Stomach smooth muscle (tissue), 2 donors: ENCODE data around the gene PGS1.
"Not testable (repeated sequence)": the region's sequence is repeated elsewhere in the genome, so short reads cannot be mapped to it uniquely, and the experiment has no call there.

Experiments used
- H3K27ac ChIP-seq: one replicate; pipeline ENCODE4 v1.7.0; 2013; ENCODE audit warnings: mild to moderate bottlenecking, low read length, inconsistent platforms
- H3K27me3 ChIP-seq, 2 donors: one replicate each; pipeline ENCODE4 v1.7.0; 2013; ENCODE audit warnings: low read length in 2 of 2; ENCODE audit not compliant: insufficient read depth in 2 of 2, control insufficient read depth in 1 of 2
- H3K36me3 ChIP-seq, 2 donors: one replicate each; pipeline ENCODE4 v1.7.0; 2013; ENCODE audit warnings: low read length in 2 of 2; ENCODE audit not compliant: control insufficient read depth in 2 of 2, insufficient read depth in 2 of 2
- H3K4me1 ChIP-seq: one replicate; pipeline ENCODE4 v1.7.0; 2013; ENCODE audit warnings: low read length; ENCODE audit not compliant: control insufficient read depth, insufficient read depth
- H3K4me3 ChIP-seq, 2 donors: one replicate each; pipeline ENCODE4 v1.7.0; 2013; ENCODE audit warnings: low read length in 2 of 2
- H3K9ac ChIP-seq, 2 donors: one replicate each; pipeline ENCODE4 v1.7.0; 2013; ENCODE audit warnings: low read length in 2 of 2, mild to moderate bottlenecking in 1 of 2
- H3K9me3 ChIP-seq, 2 donors: one replicate each; pipeline ENCODE4 v1.7.0; 2013; ENCODE audit warnings: low read length in 2 of 2; ENCODE audit not compliant: control insufficient read depth in 2 of 2
- donor health status: healthy.
- donor health status: Pancreatic carcinoma.

The PGS1 gene

DNA sequence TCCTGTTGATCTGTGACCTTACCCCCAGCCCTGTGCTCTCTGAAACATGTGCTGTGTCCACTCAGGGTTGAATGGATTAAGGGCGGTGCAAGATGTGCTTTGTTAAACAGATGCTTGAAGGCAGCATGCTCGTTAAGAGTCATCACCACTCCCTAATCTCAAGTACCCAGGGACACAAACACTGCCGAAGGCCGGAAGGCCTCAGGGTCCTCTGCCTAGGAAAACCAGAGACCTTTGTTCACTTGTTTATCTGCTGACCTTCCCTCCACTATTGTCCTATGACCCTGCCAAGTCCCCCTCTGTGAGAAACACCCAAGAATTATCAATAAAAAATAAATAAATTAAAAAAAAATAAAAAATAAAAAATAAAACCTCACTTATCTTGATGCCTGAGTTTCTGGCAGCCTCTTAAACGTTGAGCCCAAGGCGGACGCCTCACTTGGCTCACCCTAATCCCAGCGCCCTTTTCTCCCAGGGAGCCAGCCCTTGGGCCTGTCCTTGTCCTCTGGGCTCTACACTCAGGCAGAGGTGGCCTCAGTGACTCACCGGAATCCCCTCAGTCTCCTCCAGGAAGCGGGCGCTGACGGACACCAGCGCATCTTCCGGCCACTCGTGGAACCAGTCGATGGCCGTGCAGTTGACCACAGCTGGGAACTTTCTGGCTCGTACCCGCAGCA, 87.8 kb downstream of the PGS1 start:
- H3K27ac ChIP-seq, H3K9me3 ChIP-seq, H3K4me3 ChIP-seq, H3K9ac ChIP-seq, H3K4me1 ChIP-seq, H3K27me3 ChIP-seq, H3K36me3 ChIP-seq: not testable (repeated sequence)

DNA sequence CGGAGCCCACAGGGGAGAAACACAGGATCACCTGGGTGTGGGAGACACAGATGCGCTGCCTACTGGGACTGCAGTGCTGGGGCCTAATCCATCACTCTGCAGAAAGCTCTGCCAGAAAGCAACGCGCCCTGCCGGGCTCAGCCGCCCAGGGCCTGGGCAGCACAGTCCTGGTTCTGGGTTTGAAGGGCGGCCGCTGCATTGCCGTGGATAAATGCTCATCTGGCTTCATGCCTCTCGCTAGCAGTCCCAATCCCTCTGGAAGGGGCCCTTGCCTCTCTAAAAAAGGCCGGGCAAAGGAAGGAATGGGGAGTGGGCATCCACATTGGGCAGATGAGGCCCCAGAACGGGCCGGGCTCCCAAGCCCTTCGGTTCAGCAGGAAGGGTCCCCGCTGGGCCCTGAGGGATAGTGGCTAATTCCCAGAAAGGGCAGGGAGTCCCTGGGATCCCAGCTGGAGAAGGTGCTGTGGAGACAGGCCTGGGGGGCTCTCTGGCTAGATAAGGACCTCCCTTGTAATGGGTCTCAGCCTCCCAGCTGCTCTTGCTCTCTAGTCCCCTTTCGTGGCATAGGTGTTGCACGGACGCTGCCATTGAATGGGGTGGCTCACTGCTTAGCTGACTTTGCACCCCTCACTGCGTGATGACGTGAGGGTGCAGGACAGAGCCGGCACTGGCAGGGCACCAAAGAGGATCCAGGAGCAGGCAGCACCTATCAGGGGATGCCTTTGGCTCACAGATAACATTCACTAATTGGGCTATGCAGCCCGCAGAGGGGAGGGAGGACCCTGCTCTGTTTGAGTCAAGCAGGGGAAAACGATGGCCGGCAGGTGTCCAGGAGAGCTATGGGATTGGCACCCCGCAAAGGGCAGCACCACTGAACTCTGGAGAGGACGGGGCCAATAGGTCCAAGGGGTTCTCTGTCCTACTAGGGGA, 88.6 kb downstream of the PGS1 start:
- no peak overlapping the region for H3K27ac ChIP-seq
- H3K4me1 ChIP-seq = no peaks in the 10 kb centered on the region
- no peaks in the 10 kb centered on the region for H3K36me3 ChIP-seq
- no peaks in the 10 kb centered on the region for H3K9me3 ChIP-seq
- H3K9ac ChIP-seq = no peak overlapping the region
- H3K4me3 ChIP-seq = no peak overlapping the region
- no peaks in the 10 kb centered on the region for H3K27me3 ChIP-seq

DNA sequence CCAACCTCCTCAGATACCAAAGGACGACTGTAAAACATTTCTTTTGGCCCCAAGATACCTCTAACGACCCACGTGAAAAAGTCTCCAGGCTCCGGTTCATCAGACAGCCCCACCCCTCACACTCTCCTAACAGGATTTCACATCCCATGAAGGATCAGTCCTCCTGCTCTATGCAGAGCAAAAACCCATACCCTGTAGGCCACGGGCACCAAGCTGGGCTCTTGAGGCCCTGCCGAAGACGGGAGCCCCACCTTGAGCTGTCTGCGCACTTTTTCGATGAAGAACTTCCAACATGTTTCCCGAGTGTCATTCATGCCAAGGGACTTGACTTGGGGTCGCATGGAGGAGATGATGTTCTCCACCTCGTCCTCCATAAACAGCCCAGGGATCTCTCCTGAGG, 89.9 kb downstream of the PGS1 start:
- Histone ChIP-seq H3K9me3 (no peaks in the 10 kb centered on the region), H3K27me3 (peaks cover 0 to 2% of the 10 kb centered on the region in 2 donors), H3K4me3 (no peak overlapping the region), H3K36me3 (no peaks in the 10 kb centered on the region), H3K4me1 (no peaks in the 10 kb centered on the region), H3K9ac (no peak overlapping the region), H3K27ac (no peak overlapping the region)

DNA sequence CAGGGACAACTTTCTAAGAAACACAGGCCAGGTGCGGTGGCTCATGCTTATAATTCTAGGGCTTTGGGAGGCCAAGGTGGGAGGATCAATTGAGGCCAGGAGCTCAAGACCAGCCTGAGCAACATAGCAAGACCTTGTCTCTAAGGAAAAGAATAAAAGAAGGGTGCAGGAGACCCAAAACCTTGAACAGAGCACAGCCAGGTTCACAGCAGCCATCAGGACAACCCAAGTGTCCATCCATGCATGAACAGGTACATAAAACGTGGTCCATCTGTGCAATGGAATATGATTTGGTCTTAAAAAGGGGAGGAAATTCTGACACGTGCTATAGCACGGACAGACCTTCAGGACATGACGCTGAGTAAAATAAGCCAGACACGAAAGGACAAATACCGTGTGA, 91.0 kb downstream of the PGS1 start:
- no peak overlapping the region for H3K27ac ChIP-seq
- H3K4me1 ChIP-seq = no peaks in the 10 kb centered on the region
- peaks cover 0 to 2% of the 10 kb centered on the region in 2 donors for H3K27me3 ChIP-seq
- H3K9ac ChIP-seq = no peak overlapping the region
- no peaks in the 10 kb centered on the region for H3K36me3 ChIP-seq
- H3K9me3 ChIP-seq = no peaks in the 10 kb centered on the region
- H3K4me3 ChIP-seq = no peak overlapping the region

DNA sequence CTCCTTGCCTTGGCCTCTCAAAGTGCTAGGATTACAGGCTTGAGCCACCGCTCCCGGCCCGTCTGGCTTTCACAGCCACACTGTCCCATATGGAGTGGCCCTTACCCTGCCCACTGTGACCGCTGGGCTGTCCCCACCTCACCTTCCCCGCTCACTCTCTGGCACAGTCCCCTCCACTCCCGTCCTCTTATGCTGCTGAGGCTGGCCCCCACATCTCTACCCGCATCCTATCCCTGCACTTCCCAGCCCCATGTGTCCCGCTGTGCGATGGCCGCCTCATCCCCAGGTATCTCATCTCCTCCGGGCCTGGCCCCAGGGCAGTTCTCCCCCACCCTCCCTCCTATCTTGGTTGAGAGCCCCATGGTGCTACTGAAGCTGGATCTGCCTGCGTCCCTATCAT, 93.2 kb downstream of the PGS1 start:
- Histone ChIP-seq H3K4me1 (no peaks in the 10 kb centered on the region), H3K4me3 (no peak overlapping the region), H3K27ac (no peak overlapping the region), H3K27me3 (peaks cover 0 to 2% of the 10 kb centered on the region in 2 donors), H3K9ac (no peak overlapping the region), H3K9me3 (no peaks in the 10 kb centered on the region), H3K36me3 (no peaks in the 10 kb centered on the region)

DNA sequence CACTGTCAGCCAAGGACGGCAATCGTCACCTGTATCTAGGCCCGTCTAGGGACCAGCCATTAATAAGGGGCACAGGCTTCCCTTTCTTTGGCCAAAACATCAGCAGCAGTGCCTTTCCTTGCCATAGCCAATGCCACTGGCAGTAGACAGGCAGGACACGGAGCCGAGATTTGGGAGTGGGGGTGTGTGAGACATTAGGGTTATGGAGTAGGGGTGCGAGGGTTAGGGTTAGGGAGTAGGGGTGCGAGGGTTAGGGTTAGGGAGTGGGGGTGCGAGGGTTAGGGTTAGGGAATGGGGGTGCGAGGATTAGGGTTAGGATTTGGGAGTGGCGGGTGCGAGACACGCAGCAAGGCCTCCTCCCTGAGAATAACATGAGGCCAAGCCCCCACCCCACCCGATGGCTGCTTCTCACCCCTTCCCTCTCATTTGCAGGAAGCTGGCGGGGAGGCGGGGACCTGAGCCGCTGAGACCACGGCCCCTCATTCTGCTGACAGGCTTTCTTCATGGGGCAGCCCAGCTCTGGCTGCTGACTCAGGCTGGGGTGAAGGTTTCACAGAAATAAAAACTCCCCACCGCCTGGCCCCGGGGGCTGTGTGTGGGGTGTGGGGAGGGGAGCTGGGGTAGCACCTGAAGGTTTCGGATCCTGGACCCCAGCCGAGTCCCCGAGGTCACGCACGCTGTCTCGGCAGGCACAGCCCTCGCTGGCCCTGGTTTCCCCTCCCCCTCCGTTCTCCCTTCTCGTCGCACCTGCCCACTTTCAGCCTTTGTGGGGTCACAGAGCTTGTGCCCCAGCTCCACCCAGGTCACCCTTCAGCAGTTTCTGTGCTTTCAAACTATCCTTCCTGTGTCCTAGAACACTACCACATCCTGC, 93.8 kb downstream of the PGS1 start:
- H3K27me3 ChIP-seq = peaks cover 0 to 2% of the 10 kb centered on the region in 2 donors
- no peaks in the 10 kb centered on the region for H3K4me1 ChIP-seq
- no peaks in the 10 kb centered on the region for H3K9me3 ChIP-seq
- H3K4me3 ChIP-seq = no peak overlapping the region
- H3K9ac ChIP-seq = no peak overlapping the region
- no peaks in the 10 kb centered on the region for H3K36me3 ChIP-seq
- H3K27ac ChIP-seq = no peak overlapping the region

DNA sequence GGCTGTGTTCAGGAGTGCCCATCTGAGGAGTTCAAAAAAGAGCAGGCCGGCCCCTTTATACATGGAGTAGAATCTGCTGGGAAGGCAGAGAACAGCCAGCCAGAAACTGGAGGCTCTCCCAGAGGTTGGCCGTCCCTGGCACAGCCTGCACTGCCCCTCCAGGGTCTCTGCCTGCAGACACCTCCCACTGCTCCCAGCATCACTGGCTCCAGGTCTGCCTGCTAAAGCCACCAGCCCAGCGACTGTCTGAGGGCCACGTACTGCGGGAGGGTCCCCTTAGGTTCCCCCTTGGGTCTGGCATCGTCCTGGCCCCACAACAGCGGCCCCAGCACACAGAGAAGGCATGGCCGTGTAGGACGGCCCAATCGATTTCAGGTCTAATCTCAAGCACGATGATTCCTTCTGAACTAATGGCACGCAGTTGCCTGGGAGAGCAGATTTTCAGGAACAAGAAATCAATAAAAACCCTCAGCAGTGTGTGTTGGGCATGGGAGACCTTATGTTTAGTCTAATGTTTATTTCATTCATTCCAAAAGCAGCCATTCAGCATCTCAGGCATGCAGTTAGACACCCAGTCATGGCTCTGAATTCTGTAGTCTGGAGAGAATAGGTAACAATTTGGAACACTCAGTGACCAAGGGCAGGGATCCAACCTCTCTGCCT, 95.6 kb downstream of the PGS1 start:
- no peaks in the 10 kb centered on the region for H3K4me1 ChIP-seq

More for the DNA sequence above, 95.6 kb downstream of the PGS1 start:
- H3K27me3 ChIP-seq = peaks cover 0 to 2% of the 10 kb centered on the region in 2 donors
- no peaks in the 10 kb centered on the region for H3K9me3 ChIP-seq
- H3K36me3 ChIP-seq = no peaks in the 10 kb centered on the region
- no peak overlapping the region for H3K27ac ChIP-seq
- no peak overlapping the region for H3K9ac ChIP-seq
- no peak overlapping the region for H3K4me3 ChIP-seq
